Endothelial cell of umbilical vein (primary cell): ENCODE data around the gene PALD1. TPM values are rescaled to one million over a fixed set of nuclear protein-coding genes. Genes with fewer than 3 reads are reported as not detected.

ENCODE experiments used
- BruUV-seq: library from RNA; stranded (reverse); fragments of 400-500 nt; replicated peaks from 2 replicates; lab custom pipeline; 2021; lab: Mats Ljungman, UMichigan
- CTCF ChIA-PET: fragments of 300-600, 350-600 bp; sonication (Branson Sonifier 250); formaldehyde crosslinking; loops from one replicate; lab custom pipeline; 2021; ENCODE audit warnings: antibody characterized with exemption, inconsistent platforms; lab: Charles Lee
- POLR2A ChIA-PET: fragments of 300-600, 350-600 bp; sonication (Branson Sonifier 250); formaldehyde crosslinking; loops from one replicate; lab custom pipeline; 2021; ENCODE audit warnings: antibody characterized with exemption, inconsistent platforms; lab: Charles Lee
- DNase-seq: peaks from one replicate; pipeline ENCODE4 v3.0.0-alpha.2; 2011; ENCODE audit warnings: low read depth, low spot score
- FAIRE-seq: peaks from 2 replicates; lab custom pipeline; 2011; peaks lifted over from hg19 to GRCh38; lab: Jason Lieb, UNC
- H2AFZ ChIP-seq: 2 replicates; pipeline ENCODE4 v1.6.0; 2012; ENCODE audit warnings: low read depth, low read length, control low read depth, inconsistent platforms
- H3K27ac ChIP-seq: 2 replicates; pipeline ENCODE4 v1.5.1; 2011; ENCODE audit warnings: low read depth, mild to moderate bottlenecking, control low read depth, low read length, moderate library complexity; ENCODE audit not compliant: insufficient read depth
- H3K27me3 ChIP-seq, 2 experiments: 2 replicates each; pipeline versions ENCODE4 v1.6.0 to v1.6.1; 2011; ENCODE audit warnings: low read length in 2 of 2, mixed read lengths in 1 of 2; ENCODE audit not compliant: control insufficient read depth in 2 of 2, insufficient read depth in 2 of 2
- H3K36me3 ChIP-seq, 2 experiments: 2 replicates in 1 of 2; 3 replicates in 1 of 2; pipeline ENCODE4 v1.5.1; 2011; ENCODE audit warnings: low read length in 2 of 2, mild to moderate bottlenecking in 1 of 2, moderate library complexity in 1 of 2; ENCODE audit not compliant: control insufficient read depth in 2 of 2, insufficient read depth in 2 of 2; ENCODE audit errors: extremely low read depth in 1 of 2
- H3K4me1 ChIP-seq: 3 replicates; pipeline ENCODE4 v1.5.1; 2011; ENCODE audit warnings: mild to moderate bottlenecking, low read length; ENCODE audit not compliant: control insufficient read depth, insufficient read depth; ENCODE audit errors: extremely low read depth
- H3K4me2 ChIP-seq: 2 replicates; pipeline ENCODE4 v1.6.1; 2011; ENCODE audit warnings: low read length, control low read depth, mixed read lengths; ENCODE audit not compliant: insufficient read depth
- H3K4me3 ChIP-seq, 3 experiments: fragments of 200-600 bp in 1 of 3; sonication (generic), shearing (Covaris generic) in 1 of 3; replicated peaks in 1 of 3; 2 replicates each; pipeline ENCODE4 v1.5.1; 2011 to 2016; ENCODE audit warnings: control low read depth in 3 of 3, low read length in 3 of 3, mild to moderate bottlenecking in 2 of 3, inconsistent platforms in 1 of 3, low read depth in 1 of 3, moderate library complexity in 1 of 3; ENCODE audit not compliant: insufficient read depth in 1 of 3
- H3K79me2 ChIP-seq: 2 replicates; pipeline ENCODE4 v1.6.0; 2012; ENCODE audit warnings: low read length, inconsistent platforms; ENCODE audit not compliant: control insufficient read depth, insufficient read depth
- H3K9ac ChIP-seq: replicated peaks from 2 replicates; pipeline ENCODE3; 2011; ENCODE audit warnings: low read length, control low read depth; ENCODE audit not compliant: insufficient read depth; ENCODE audit errors: extremely low read depth
- H3K9me1 ChIP-seq: replicated peaks from 3 replicates; pipeline ENCODE4 v1.6.0; 2011; ENCODE audit warnings: mild to moderate bottlenecking, low read length; ENCODE audit not compliant: control insufficient read depth, insufficient read depth; ENCODE audit errors: extremely low read depth
- H3K9me3 ChIP-seq: replicated peaks from 2 replicates; pipeline ENCODE4 v1.5.1; 2012; ENCODE audit warnings: low read length, inconsistent platforms; ENCODE audit not compliant: control insufficient read depth, insufficient read depth
- H4K20me1 ChIP-seq: replicated peaks from 2 replicates; pipeline ENCODE3; 2011; ENCODE audit warnings: mild to moderate bottlenecking, low read length; ENCODE audit not compliant: control insufficient read depth, insufficient read depth; ENCODE audit errors: extremely low read depth
- CTCF ChIP-seq, 2 donors: IDR thresholded peaks; 1 replicate in 1 of 2; 2 replicates in 1 of 2; pipeline ENCODE4 v1.5.1; 2011; ENCODE audit warnings: low read length in 2 of 2, mild to moderate bottlenecking in 2 of 2, moderate library complexity in 2 of 2, control low read depth in 1 of 2, inconsistent platforms in 1 of 2, low read depth in 1 of 2; ENCODE audit not compliant: insufficient read depth in 1 of 2; ENCODE audit errors: extremely low read depth in 1 of 2
- EZH2 ChIP-seq: IDR thresholded peaks from 2 replicates; pipeline ENCODE4 v1.6.1; 2012; ENCODE audit warnings: borderline replicate concordance, low read depth, mild to moderate bottlenecking, moderate library complexity, low read length, inconsistent platforms; ENCODE audit not compliant: severe bottlenecking
- FOS ChIP-seq: IDR thresholded peaks from 2 replicates; pipeline ENCODE4 v1.6.1; 2011; ENCODE audit warnings: mild to moderate bottlenecking, low read length, moderate library complexity, borderline replicate concordance; ENCODE audit not compliant: insufficient read depth
- GATA2 ChIP-seq: IDR thresholded peaks from 2 replicates; pipeline ENCODE4 v1.7.0; 2011; ENCODE audit warnings: low read depth, mild to moderate bottlenecking, moderate library complexity, mixed read lengths, low read length; ENCODE audit not compliant: insufficient read length, insufficient read depth
- JUN ChIP-seq: IDR thresholded peaks from 2 replicates; pipeline ENCODE4 v1.6.1; 2011; ENCODE audit warnings: borderline replicate concordance, low read depth; ENCODE audit not compliant: insufficient read length, insufficient read depth
- MAX ChIP-seq: IDR thresholded peaks from 2 replicates; pipeline ENCODE4 v1.6.1; 2011; ENCODE audit not compliant: insufficient read depth, insufficient read length
- MYC ChIP-seq: IDR thresholded peaks from one replicate; pipeline ENCODE4 v1.6.1; 2011; ENCODE audit warnings: mild to moderate bottlenecking, low read depth, low read length
- POLR2A ChIP-seq: IDR thresholded peaks from 2 replicates; pipeline ENCODE4 v1.6.1; 2012; ENCODE audit warnings: low read depth, mild to moderate bottlenecking, control low read depth, low read length
- POLR2AphosphoS5 ChIP-seq: IDR thresholded peaks from 2 replicates; pipeline ENCODE4 v1.6.1; 2012; ENCODE audit warnings: low read depth, mild to moderate bottlenecking, control low read depth, low read length, moderate library complexity; ENCODE audit not compliant: insufficient read depth
- dilution Hi-C: fragments of 300-500 bp; cut with MboI; formaldehyde crosslinking; loops from one replicate; pipeline ENCODE4 v1.15.0; 2019; ENCODE audit warnings: low sequenced_read_pairs; ENCODE audit not compliant: extremely low pct_ligation_motif_present
- intact Hi-C: fragments of 100-400 bp; cut with micrococcal nuclease; formaldehyde crosslinking; loops from one replicate; pipeline ENCODE4 v1.10.0; 2022
- polyA plus RNA-seq, 4 experiments: library from polyadenylated mRNA; depleted of rRNA in 3 of 4; stranded (reverse) in 3 of 4; unstranded in 1 of 4; fragments of >200 nt; gene quantifications; 2 replicates each; pipeline versions ENCODE4 v1.2.1 to v1.2.3, GENCODE V29; 2011 to 2012; ENCODE audit warnings: missing spikeins in 1 of 4
- total RNA-seq: library from RNA; stranded (reverse); gene quantifications from 2 replicates; pipeline ENCODE4 v1.2.3, GENCODE V29; 2021

PALD1 gene
- total and polyA plus RNA-seq, 2 donors (not counting 3 experiments of a cell fraction or from before 2014, with no cell fraction given): 16.6 to 73.3 TPM

DNA sequence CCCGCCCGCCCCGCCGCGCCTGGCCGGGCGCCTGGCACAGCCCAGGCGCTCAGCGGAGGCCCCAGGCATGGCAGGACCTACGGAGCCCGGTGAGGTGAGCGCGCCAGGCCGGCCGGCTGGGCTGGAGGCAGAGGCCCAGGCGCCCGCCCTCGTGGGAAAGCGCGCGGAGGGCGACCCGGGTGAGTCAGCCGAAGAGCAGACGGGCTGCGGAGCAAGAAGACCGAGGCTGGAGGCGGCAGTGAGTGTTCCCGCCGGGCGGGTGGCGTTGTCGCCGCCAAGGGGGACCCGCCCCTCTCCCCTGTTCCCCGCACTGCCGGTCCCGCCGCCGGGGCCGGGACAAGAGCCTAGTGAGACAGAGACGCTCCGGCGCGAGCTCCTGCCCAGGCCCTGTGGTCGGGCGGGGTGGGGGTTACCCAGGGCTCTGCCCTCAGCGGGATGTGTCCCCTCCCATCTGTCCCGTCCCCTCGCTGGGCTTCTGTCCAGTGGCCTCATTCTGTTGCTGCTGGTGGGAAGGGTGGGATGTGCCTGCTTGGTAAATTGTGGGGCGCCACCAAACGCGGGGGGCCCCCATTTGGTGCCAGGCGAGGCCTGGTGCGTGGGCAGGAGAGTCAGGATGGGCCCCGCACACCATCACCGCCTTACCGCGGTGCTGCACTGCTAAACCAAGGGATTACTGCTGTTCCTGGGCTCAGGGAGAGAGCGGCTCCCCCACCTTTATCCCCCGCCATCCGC lies 20.1 kb upstream of the PALD1 start:
- Histone ChIP-seq H3K4me2 (peak overlapping the region; percentile 38), H3K4me3 (peak overlapping the region in 1 of 3 experiments; percentile 5), H2AFZ (peak overlapping the region; percentile 74), H3K79me2 (no peaks in the 10 kb centered on the region), H3K27me3 (peaks cover 10 to 13% of the 10 kb centered on the region in 2 experiments), H3K9me1 (no peaks in the 10 kb centered on the region), H3K36me3 (no peaks in the 10 kb centered on the region), H3K9me3 (no peaks in the 10 kb centered on the region), H3K4me1 (no peaks in the 10 kb centered on the region), H3K9ac (no peak overlapping the region), H3K27ac (no peak overlapping the region), H4K20me1 (no peaks in the 10 kb centered on the region)
- DNase-seq (peak; percentile 79), FAIRE-seq (no peak)
- no TSS peak for BruUV-seq
- intact Hi-C loops: no loop called here
- POLR2A ChIA-PET: no interaction called here
- TF ChIP-seq FOS (peak; percentile 52), POLR2A (no peak)
- dilution Hi-C loops: no loop called here
- CTCF ChIA-PET: interaction anchor here (1.0 to 7.7 kb wide), 4 partner anchors 13 to 237 kb away, joined by 3 to 196 read pairs (median 7); no protein-coding TSS in a partner anchor

DNA sequence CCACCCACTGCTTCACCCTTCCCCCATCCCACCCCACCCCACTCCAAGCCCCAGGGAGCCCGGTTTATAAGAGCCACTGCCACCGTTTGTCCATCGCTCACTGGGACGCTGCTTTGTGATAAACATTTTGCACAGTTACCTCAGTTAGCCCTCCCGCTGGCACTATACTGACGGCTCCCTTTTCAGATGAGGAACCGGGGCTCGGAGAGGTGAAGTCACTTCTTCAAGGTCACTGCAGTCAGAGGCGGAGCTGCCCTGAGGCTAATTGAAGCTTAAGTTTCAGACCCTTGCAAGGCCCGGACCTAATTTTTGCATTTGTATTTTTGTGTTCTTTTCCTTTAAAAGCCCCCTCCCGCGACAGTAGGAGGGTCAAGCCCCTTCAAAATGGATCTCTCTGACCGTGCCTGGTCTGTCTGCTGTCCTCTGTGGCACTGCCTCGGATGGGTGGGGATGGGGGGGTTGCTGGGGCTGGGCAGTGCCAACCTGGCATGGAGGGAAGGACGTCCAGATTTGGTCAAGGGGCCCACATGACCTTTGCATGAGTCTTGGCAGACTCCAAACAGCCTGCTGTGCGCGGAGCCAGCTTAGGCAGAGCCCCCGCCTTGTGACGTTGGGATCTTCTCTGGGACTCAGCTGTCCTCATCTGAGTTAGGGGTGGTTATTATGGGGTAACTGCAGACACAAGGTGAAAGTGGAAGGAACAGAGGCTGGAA lies 19.4 kb upstream of the PALD1 start:
- ChIA-PET POLR2A (no interaction called here), CTCF (interaction anchor here (1.4 to 7.7 kb wide), 6 partner anchors 14 to 238 kb away, joined by 5 to 196 read pairs (median 12); no protein-coding TSS in a partner anchor)
- dilution Hi-C loops: no loop called here
- intact Hi-C loops: no loop called here
- peaks cover 10 to 13% of the 10 kb centered on the region in 2 experiments for H3K27me3 ChIP-seq
- H3K4me2 ChIP-seq: no peak overlapping the region
- no peak overlapping the region for H2AFZ ChIP-seq
- no peaks in the 10 kb centered on the region for H3K36me3 ChIP-seq
- no TSS peak for BruUV-seq
- no peak for TF ChIP-seq MAX
- TF ChIP-seq CTCF (IDR thresholded peaks at IDR 0.05; ENCODE audit: extremely low read depth in 1 of 2, insufficient read depth in 1 of 2, low read depth in 1 of 2, low read length in 2 of 2): no peak
- TF ChIP-seq MYC: no peak
- no peak for TF ChIP-seq FOS
- TF ChIP-seq EZH2: no peak
- no peak for TF ChIP-seq JUN
- TF ChIP-seq POLR2AphosphoS5: no peak
- no peak for TF ChIP-seq POLR2A
- no peak for TF ChIP-seq GATA2
- H3K9ac ChIP-seq: no peak overlapping the region
- FAIRE-seq (no peak), DNase-seq (no peak)
- no peaks in the 10 kb centered on the region for H3K79me2 ChIP-seq
- no peaks in the 10 kb centered on the region for H3K9me1 ChIP-seq
- no peaks in the 10 kb centered on the region for H3K4me1 ChIP-seq
- no peaks in the 10 kb centered on the region for H4K20me1 ChIP-seq
- no peaks in the 10 kb centered on the region for H3K9me3 ChIP-seq
- H3K4me3 ChIP-seq: no peak overlapping the region
- H3K27ac ChIP-seq: no peak overlapping the region
